Caki2 (cell line): ENCODE results near the gene PIGK. TPM values are rescaled to one million over a fixed set of nuclear protein-coding genes. Genes with fewer than 3 reads are reported as not detected.
A peak's percentile ranks its signal among the peaks of the same experiment; 100 is the strongest.
"Not testable (repeated sequence)": the region's sequence is repeated elsewhere in the genome, so short reads cannot be mapped to it uniquely, and the experiment has no call there.

Experiments
- DNase-seq: peaks from one replicate; pipeline ENCODE4 v3.0.0-alpha.2; 2015; ENCODE audit warnings: low read depth
- in situ Hi-C: cut with HindIII; loops from 2 replicates; pipeline ENCODE4 v1.10.0; 2016; ENCODE audit warnings: low sequenced_read_pairs, low pct_unique_long_range_greater_than_20kb, mixed read lengths
- total RNA-seq: library from RNA; depleted of rRNA; stranded (reverse); fragments of >200 nt; shearing (Covaris generic); gene quantifications from 2 replicates; pipeline ENCODE4 v1.2.3, GENCODE V29; 2014; ENCODE audit warnings: low replicate concordance

Gene PIGK
- total RNA-seq, 1 experiment from 2014 or later: 50.0 TPM

- DNase-seq: no peak
- in situ Hi-C loops: no loop called here
Measured at GRCh38 chr1:77202751-77203150, 16.5 kb downstream of the PIGK start.

- DNase-seq: no peak
- in situ Hi-C loops: no loop called here
Measured at GRCh38 chr1:77200806-77201205, 18.4 kb downstream of the PIGK start.

DNA sequence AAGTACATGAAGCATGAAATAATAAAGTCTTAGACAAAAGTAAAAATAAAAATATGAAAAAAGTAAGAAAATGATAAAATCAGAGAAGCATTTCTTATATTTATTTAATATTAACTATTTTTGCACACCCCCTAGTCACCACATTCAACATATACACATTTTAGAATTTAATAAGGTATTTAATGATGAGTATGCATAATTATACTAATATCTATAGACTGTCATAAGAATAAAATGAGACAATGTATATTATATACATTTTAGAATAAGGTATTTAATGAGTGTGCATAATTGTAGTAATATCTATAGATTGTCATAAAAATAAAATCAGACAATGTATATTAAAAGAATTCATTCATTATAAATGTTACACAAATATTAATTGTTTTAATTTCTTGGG lies 18.9 kb downstream of the PIGK start:
- DNase-seq: no peak
- in situ Hi-C loops: no loop called here

DNA sequence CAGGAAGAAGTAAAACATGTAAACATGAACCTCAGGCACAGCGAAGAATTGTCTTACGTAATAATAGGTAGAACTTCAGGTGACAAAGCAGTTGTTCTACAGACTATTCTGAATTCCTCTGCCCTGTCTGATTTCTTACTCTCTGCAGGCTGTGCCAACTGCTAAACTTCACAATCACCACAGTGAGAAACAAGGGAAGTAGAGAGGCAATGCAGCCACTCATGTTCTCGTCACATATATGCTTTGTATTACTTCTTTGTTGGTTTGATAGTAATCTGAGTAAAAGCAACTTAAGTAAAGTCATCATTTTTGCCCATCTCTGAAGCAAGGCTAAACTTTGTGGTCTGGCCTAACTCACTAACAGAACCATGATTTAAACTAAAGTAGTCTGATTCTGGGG lies 21.9 kb downstream of the PIGK start:
- no peak for DNase-seq
- in situ Hi-C loops: no loop called here

GRCh38 chr1:77193951-77194350 lies 25.3 kb downstream of the PIGK start:
- in situ Hi-C loops: no loop called here

GRCh38 chr1:77188770-77189169 lies 30.5 kb downstream of the PIGK start:
- no peak for DNase-seq
- in situ Hi-C loops: no loop called here

More at GRCh38 chr1:77193951-77194350, 25.3 kb downstream of the PIGK start:
- no peak for DNase-seq

- in situ Hi-C loops, DNase-seq: not testable (repeated sequence)
Measured at GRCh38 chr1:77186907-77187306, 32.3 kb downstream of the PIGK start.

DNA sequence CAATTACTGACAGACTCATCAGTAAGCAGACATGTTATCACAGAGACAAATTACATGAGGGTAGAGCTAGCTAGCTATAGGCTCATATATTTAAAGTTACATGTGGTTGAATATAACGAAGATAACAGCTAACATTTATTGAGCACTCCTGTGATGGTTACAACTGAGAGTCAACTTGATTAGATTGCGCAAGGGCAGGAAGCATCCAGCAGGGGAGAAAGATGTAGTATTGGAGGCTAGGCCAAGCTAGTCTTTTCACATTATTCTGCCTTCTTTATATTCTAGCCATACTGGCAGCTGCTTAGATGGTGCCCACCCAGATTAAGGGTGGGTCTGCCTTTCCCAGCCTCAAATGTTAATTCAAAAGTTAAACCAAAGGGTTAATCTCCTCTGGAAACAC lies 37.1 kb downstream of the PIGK start:
- DNase-seq: no peak
- in situ Hi-C loops: no loop called here

- DNase-seq: no peak
- in situ Hi-C loops: no loop called here
Measured at GRCh38 chr1:77179632-77180031, 39.6 kb downstream of the PIGK start.

- in situ Hi-C loops: no loop called here
Measured at GRCh38 chr1:77175230-77175844, 43.9 kb downstream of the PIGK start.

GRCh38 chr1:77170687-77171086 lies 48.5 kb downstream of the PIGK start:
- in situ Hi-C loops: no loop called here
- DNase-seq: no peak

More at GRCh38 chr1:77175230-77175844, 43.9 kb downstream of the PIGK start:
- DNase-seq: peak; percentile 10

- in situ Hi-C loops: no loop called here
- no peak for DNase-seq
Measured at GRCh38 chr1:77168358-77168757, 50.9 kb downstream of the PIGK start.

- in situ Hi-C loops: no loop called here
- DNase-seq: no peak
Measured at GRCh38 chr1:77164434-77164944, 54.7 kb downstream of the PIGK start.

GRCh38 chr1:77159706-77160105 lies 59.5 kb downstream of the PIGK start:
- in situ Hi-C loops, DNase-seq: not testable (repeated sequence)

DNA sequence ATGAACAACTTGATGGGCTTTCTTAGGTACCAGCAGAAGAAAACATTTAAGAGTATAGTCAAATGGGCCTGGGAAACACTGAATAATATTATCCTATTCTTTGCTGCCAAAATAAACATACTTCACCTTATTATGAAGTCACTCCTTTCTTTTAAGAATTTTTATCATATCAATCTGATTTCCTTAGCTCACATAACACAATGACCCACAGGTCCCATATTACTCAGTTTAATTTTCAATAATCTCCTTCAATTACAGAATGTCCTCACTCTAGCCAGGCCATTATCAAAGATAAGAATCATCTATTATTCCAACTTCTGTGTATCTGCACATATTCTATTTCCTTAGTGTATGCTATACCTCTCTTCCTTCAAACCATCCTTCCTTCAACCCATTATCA lies 63.0 kb downstream of the PIGK start:
- in situ Hi-C loops: no loop called here
- DNase-seq: no peak

GRCh38 chr1:77146270-77146669 lies 73.0 kb downstream of the PIGK start:
- in situ Hi-C loops: no loop called here
- DNase-seq: no peak

DNA sequence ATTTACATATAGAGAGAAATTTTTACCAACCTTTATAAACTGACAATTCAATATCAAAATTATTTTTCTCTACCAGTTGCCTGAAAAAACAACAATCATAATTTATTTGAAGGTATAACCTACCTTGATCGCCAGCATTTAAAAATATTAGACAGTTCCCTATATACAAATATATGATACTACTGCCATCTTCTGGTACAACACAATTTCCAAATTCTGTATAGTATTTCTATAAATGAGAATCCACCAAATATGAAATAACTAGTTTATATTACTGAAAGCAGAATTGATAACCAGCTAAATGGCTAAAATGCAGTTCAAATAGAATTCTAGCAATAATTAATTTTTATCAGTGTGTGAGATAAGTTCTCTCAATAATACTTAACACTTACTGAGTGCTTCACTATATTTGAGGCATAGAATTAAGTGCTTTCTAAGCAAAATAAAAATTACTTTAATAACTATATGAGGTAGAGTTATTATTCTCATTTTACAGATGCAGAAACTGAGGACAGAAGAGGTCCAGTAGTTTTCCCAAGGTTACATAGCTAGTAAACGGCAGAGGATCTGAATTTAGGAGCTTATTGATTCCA lies 75.6 kb downstream of the PIGK start:
- in situ Hi-C loops: no loop called here
- DNase-seq: no peak

DNA sequence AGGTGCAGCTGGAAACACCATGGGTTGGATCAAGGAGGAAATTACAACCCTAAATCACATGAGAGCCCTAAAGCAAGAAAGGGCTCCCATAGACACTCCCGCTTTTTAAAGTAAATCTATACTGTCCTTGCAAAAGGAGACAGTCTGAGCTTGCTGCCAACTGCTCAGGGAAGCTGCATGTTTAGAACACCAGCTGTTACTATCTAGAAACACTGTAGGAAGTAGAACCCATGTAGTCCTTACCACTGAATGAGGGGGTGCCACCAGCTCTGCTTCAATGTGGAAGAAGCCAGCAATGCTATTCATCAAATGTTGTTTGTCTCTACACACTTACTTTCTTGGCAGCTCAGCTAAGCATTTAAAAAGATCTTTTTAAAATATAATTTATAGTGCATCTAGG lies 79.8 kb downstream of the PIGK start:
- in situ Hi-C loops: no loop called here
- no peak for DNase-seq

DNA sequence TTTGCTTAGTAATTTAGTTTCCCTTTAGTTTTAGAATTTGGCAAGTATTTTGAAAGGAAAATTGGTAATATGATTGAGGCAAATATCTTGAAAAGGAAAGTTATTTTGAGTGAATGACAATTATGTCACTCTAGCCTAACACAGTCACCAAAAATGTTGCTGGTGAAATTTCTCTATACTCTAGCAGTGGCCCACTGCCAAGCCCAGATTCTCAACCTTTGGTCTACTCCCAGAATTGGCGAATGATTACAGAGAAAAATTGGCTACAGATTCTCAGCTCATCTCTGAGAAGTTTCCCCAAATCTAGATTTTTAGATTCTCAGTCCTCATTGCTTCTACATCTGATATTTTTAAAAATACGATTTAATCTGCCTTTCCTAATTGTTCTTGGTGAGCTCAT lies 84.9 kb downstream of the PIGK start:
- no peak for DNase-seq
- in situ Hi-C loops: no loop called here

- DNase-seq: no peak
- in situ Hi-C loops: no loop called here
Measured at GRCh38 chr1:77133731-77134358, 85.4 kb downstream of the PIGK start.
